ENCODE measurements around the gene MIPEP.

Gene MIPEP

GRCh38 chr13:23870356-23871140 lies 18.7 kb downstream of the MIPEP start:
- H3K4me2 ChIP-seq (ENCODE audit: low read length) = no peak overlapping the region
- no peak overlapping the region for H3K4me3 ChIP-seq (ENCODE audit: low read depth, low read length, poor library complexity, severe bottlenecking)
- no peak overlapping the region for H2AFZ ChIP-seq (ENCODE audit: low read length)
- H3K36me3 ChIP-seq (ENCODE audit: insufficient read depth, low read length) = no peaks in the 10 kb centered on the region
- no peaks in the 10 kb centered on the region for H3K79me2 ChIP-seq (ENCODE audit: insufficient read depth, low read length)
- H3K27me3 ChIP-seq (ENCODE audit: insufficient read depth, low read length) = no peaks in the 10 kb centered on the region
- H3K27ac ChIP-seq (ENCODE audit: low read depth, low read length, poor library complexity, severe bottlenecking) = no peak overlapping the region
- no peak overlapping the region for H3K9ac ChIP-seq (ENCODE audit: low read length)
- no peaks in the 10 kb centered on the region for H3K9me3 ChIP-seq (ENCODE audit: low read length)
- TF ChIP-seq, protein P1, sequence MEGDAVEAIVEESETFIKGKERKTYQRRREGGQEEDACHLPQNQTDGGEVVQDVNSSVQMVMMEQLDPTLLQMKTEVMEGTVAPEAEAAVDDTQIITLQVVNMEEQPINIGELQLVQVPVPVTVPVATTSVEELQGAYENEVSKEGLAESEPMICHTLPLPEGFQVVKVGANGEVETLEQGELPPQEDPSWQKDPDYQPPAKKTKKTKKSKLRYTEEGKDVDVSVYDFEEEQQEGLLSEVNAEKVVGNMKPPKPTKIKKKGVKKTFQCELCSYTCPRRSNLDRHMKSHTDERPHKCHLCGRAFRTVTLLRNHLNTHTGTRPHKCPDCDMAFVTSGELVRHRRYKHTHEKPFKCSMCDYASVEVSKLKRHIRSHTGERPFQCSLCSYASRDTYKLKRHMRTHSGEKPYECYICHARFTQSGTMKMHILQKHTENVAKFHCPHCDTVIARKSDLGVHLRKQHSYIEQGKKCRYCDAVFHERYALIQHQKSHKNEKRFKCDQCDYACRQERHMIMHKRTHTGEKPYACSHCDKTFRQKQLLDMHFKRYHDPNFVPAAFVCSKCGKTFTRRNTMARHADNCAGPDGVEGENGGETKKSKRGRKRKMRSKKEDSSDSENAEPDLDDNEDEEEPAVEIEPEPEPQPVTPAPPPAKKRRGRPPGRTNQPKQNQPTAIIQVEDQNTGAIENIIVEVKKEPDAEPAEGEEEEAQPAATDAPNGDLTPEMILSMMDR (IDR thresholded peaks at IDR 0.05; ENCODE audit: low read length) = no peak
- no peak for TF ChIP-seq EZH2 (IDR thresholded peaks at IDR 0.05; ENCODE audit: borderline replicate concordance, low read length)
- no peaks in the 10 kb centered on the region for H3K4me1 ChIP-seq (ENCODE audit: insufficient read depth, low read length, severe bottlenecking)
- no peaks in the 10 kb centered on the region for H3F3A ChIP-seq (ENCODE audit: insufficient read depth, low read length)
- no peaks in the 10 kb centered on the region for H3K9me2 ChIP-seq (ENCODE audit: low read depth, low read length)
- H4K20me1 ChIP-seq (ENCODE audit: insufficient read depth, low read length) = no peaks in the 10 kb centered on the region

DNA sequence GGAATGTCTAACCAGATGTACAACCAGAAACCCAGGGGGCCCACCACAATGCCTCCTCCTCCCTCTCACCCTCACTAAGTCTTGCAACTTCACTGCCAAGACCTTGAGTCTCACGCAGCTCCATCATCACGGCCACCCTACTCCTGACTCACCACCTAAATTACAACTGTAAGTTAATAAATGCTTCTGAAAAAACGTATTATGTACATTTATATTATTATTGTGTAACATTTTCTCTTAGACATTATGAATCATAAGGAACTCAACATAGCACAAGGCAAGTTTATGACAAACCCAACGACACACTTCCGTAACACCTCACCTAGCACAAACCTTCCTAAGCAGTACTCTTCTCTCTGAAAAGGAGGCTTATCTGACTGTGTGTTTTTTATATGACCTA lies 20.7 kb downstream of the MIPEP start:
- TF ChIP-seq, protein P1 (IDR thresholded peaks at IDR 0.05; ENCODE audit: low read length) = no peak
- no peak for TF ChIP-seq EZH2 (IDR thresholded peaks at IDR 0.05; ENCODE audit: borderline replicate concordance, low read length)
- H3K4me3 ChIP-seq (ENCODE audit: low read depth, low read length, poor library complexity, severe bottlenecking) = no peak overlapping the region
- H4K20me1 ChIP-seq (ENCODE audit: insufficient read depth, low read length) = no peaks in the 10 kb centered on the region
- H2AFZ ChIP-seq (ENCODE audit: low read length) = no peak overlapping the region
- no peaks in the 10 kb centered on the region for H3K79me2 ChIP-seq (ENCODE audit: insufficient read depth, low read length)
- no peaks in the 10 kb centered on the region for H3K27me3 ChIP-seq (ENCODE audit: insufficient read depth, low read length)
- H3K9me3 ChIP-seq (ENCODE audit: low read length) = no peaks in the 10 kb centered on the region
- H3K4me2 ChIP-seq (ENCODE audit: low read length) = no peak overlapping the region
- no peak overlapping the region for H3K9ac ChIP-seq (ENCODE audit: low read length)
- no peaks in the 10 kb centered on the region for H3F3A ChIP-seq (ENCODE audit: insufficient read depth, low read length)
- H3K27ac ChIP-seq (ENCODE audit: low read depth, low read length, poor library complexity, severe bottlenecking) = no peak overlapping the region
- H3K36me3 ChIP-seq (ENCODE audit: insufficient read depth, low read length) = no peaks in the 10 kb centered on the region
- no peaks in the 10 kb centered on the region for H3K9me2 ChIP-seq (ENCODE audit: low read depth, low read length)
- H3K4me1 ChIP-seq (ENCODE audit: insufficient read depth, low read length, severe bottlenecking) = no peaks in the 10 kb centered on the region

DNA sequence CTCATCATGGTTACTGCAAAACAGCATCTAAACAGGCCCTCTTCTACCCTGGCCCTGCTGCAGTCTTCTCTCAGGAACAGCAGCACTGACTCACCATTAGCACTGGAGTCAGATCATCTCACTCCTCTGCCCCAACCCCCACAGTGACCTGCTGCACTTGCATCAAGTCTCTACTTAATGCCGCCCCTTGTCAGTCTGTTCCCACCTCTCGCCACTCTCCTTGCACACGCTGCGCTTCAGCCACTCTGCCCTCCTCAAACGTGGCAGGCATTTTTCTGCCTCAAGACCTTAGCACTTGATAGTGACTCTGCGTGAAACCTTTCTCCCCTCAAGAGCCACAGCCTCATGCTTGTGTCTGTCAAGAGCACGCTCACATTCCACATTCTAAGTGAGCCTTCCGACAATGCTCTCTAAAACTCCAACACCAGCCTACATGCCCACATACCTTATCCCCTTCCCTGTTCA lies 22.1 kb downstream of the MIPEP start:
- no peak overlapping the region for H3K4me3 ChIP-seq (ENCODE audit: low read depth, low read length, poor library complexity, severe bottlenecking)
- no peak overlapping the region for H3K4me2 ChIP-seq (ENCODE audit: low read length)
- no peak overlapping the region for H2AFZ ChIP-seq (ENCODE audit: low read length)
- H4K20me1 ChIP-seq (ENCODE audit: insufficient read depth, low read length) = no peaks in the 10 kb centered on the region
- H3K9me2 ChIP-seq (ENCODE audit: low read depth, low read length) = no peaks in the 10 kb centered on the region
- no peaks in the 10 kb centered on the region for H3K4me1 ChIP-seq (ENCODE audit: insufficient read depth, low read length, severe bottlenecking)
- no peaks in the 10 kb centered on the region for H3K27me3 ChIP-seq (ENCODE audit: insufficient read depth, low read length)
- no peaks in the 10 kb centered on the region for H3F3A ChIP-seq (ENCODE audit: insufficient read depth, low read length)
- TF ChIP-seq EZH2 (IDR thresholded peaks at IDR 0.05; ENCODE audit: borderline replicate concordance, low read length) = no peak
- TF ChIP-seq, protein P1 (IDR thresholded peaks at IDR 0.05; ENCODE audit: low read length) = no peak
- no peaks in the 10 kb centered on the region for H3K9me3 ChIP-seq (ENCODE audit: low read length)
- H3K79me2 ChIP-seq (ENCODE audit: insufficient read depth, low read length) = no peaks in the 10 kb centered on the region
- H3K9ac ChIP-seq (ENCODE audit: low read length) = no peak overlapping the region
- H3K36me3 ChIP-seq (ENCODE audit: insufficient read depth, low read length) = no peaks in the 10 kb centered on the region
- no peak overlapping the region for H3K27ac ChIP-seq (ENCODE audit: low read depth, low read length, poor library complexity, severe bottlenecking)

Data from OCI-LY1 (cell line).